ENCODE data around the gene TLX2. TPM values are rescaled to one million over a fixed set of nuclear protein-coding genes. Genes with fewer than 3 reads are reported as not detected.
A peak's percentile ranks its signal among the peaks of the same experiment; 100 is the strongest.

The TLX2 gene
- total and polyA plus RNA-seq, 2 of the 13 experiments (the other 11 are each of a cell fraction or from before 2014, with no cell fraction given), result 0.05 to 0.20 TPM

GRCh38 chr2:74548900-74549826, 34.9 kb downstream of the TLX2 start (continued):
- TF ChIP-seq IRF9 (CRISPR knock-in tag; IDR thresholded peaks at IDR 0.05; ENCODE audit: borderline replicate concordance) (no peak; the same call in 1 of the 2 replicates), ZNF605 (CRISPR knock-in tag; IDR thresholded peaks at IDR 0.05) (0 out of 2 replicates have a peak, but pooled peaks have one; percentile 31), ZNF780A (CRISPR knock-in tag; IDR thresholded peaks at IDR 0.05) (no peak), ZNF280D (CRISPR knock-in tag; IDR thresholded peaks at IDR 0.05) (no peak), ZBTB7B (CRISPR knock-in tag; IDR thresholded peaks at IDR 0.05) (peak; percentile 45; the same call in 1 of the 2 replicates), ZNF770 (CRISPR knock-in tag; IDR thresholded peaks at IDR 0.05) (0 out of 2 replicates have a peak, but pooled peaks have one; percentile 43), ARNT2 (CRISPR knock-in tag; IDR thresholded peaks at IDR 0.05; ENCODE audit: low read depth) (no peak), CREM (IDR thresholded peaks at IDR 0.05) (no peak), CREM (CRISPR knock-in tag; IDR thresholded peaks at IDR 0.05) (no peak), ZNF10 (CRISPR knock-in tag; IDR thresholded peaks at IDR 0.05; ENCODE audit: borderline replicate concordance, low read depth) (no peak), TBL1XR1 (IDR thresholded peaks at IDR 0.05; ENCODE audit: borderline replicate concordance, low read length, partially characterized antibody) (no peak), ZNF788 (CRISPR knock-in tag; IDR thresholded peaks at IDR 0.05; ENCODE audit: borderline replicate concordance) (no peak; the same call in 1 of the 2 replicates), PBX3 (CRISPR knock-in tag; IDR thresholded peaks at IDR 0.05; ENCODE audit: borderline replicate concordance) (no peak), ZNF776 (CRISPR knock-in tag; IDR thresholded peaks at IDR 0.05) (peak; percentile 92), ZUFSP (CRISPR knock-in tag; IDR thresholded peaks at IDR 0.05; ENCODE audit: borderline replicate concordance) (no peak), ZNF282 (IDR thresholded peaks at IDR 0.05; ENCODE audit: partially characterized antibody) (no peak), NFYC (CRISPR knock-in tag; IDR thresholded peaks at IDR 0.05) (no peak), MXI1 (IDR thresholded peaks at IDR 0.05; ENCODE audit: borderline replicate concordance, low read depth, low read length) (no peak)

Data from HepG2 (cell line).